GM23338 (cell line): Measurements from ENCODE around the gene DIDO1. TPM values are rescaled to one million over a fixed set of nuclear protein-coding genes. Genes with fewer than 3 reads are reported as not detected.

Experiments used
- ATAC-seq: fragments of 200-7000 bp; cut with Tn5 transposase; 3 replicates; pipeline ENCODE4 v1.9.1; 2020
- DNase-seq: peaks from one replicate; pipeline ENCODE4 v3.0.0-alpha.2; 2015; ENCODE audit warnings: low spot score
- H2AFZ ChIP-seq: fragments of 200-600 bp; sonication (generic); 2 replicates; pipeline ENCODE4 v1.8.0; 2016; ENCODE audit warnings: antibody characterized with exemption, mild to moderate bottlenecking, moderate library complexity
- H3F3A ChIP-seq: fragments of 200-600 bp; sonication (generic); replicated peaks from 2 replicates; pipeline ENCODE4 v1.8.0; 2017; ENCODE audit warnings: antibody characterized with exemption, mixed run types, low read depth
- H3K27ac ChIP-seq: fragments of 200-600 bp; sonication (generic); 2 replicates; pipeline ENCODE4 v1.6.1; 2016; ENCODE audit warnings: low read depth
- H3K27me3 ChIP-seq: fragments of 200-600 bp; sonication (generic); 2 replicates; pipeline ENCODE4 v1.8.0; 2016; ENCODE audit warnings: mild to moderate bottlenecking, mixed run types, moderate library complexity; ENCODE audit not compliant: insufficient read depth
- H3K36me3 ChIP-seq: fragments of 200-600 bp; sonication (generic); 2 replicates; pipeline ENCODE4 v1.8.0; 2016; ENCODE audit warnings: mild to moderate bottlenecking; ENCODE audit not compliant: insufficient read depth
- H3K4me1 ChIP-seq: fragments of 200-600 bp; sonication (generic); 2 replicates; pipeline ENCODE4 v1.8.0; 2016; ENCODE audit warnings: mild to moderate bottlenecking, moderate library complexity; ENCODE audit not compliant: insufficient read depth
- H3K4me2 ChIP-seq: fragments of 200-600 bp; sonication (generic); 2 replicates; pipeline ENCODE4 v1.7.1; 2017; ENCODE audit warnings: mixed run types
- H3K4me3 ChIP-seq: fragments of 200-600 bp; sonication (generic); 2 replicates; pipeline ENCODE4 v1.6.1; 2016; ENCODE audit warnings: mixed run types
- H3K79me2 ChIP-seq: fragments of 200-600 bp; sonication (generic); replicated peaks from 2 replicates; pipeline ENCODE4 v1.8.0; 2017; ENCODE audit warnings: mild to moderate bottlenecking; ENCODE audit not compliant: insufficient read depth
- H3K9me2 ChIP-seq: fragments of 200-600 bp; sonication (generic); 2 replicates; pipeline ENCODE4 v1.8.0; 2017; ENCODE audit not compliant: insufficient read depth
- H4K20me1 ChIP-seq: fragments of 200-600 bp; sonication (generic); replicated peaks from 2 replicates; pipeline ENCODE4 v1.8.0; 2017; ENCODE audit warnings: mild to moderate bottlenecking; ENCODE audit not compliant: insufficient read depth
- H3K27ac Mint-ChIP-seq: 2 replicates; pipeline ENCODE4 v1.8.0; 2020; ENCODE audit warnings: inconsistent platforms, mild to moderate bottlenecking, moderate library complexity, mixed read lengths
- H3K27me3 Mint-ChIP-seq: 3 replicates; pipeline ENCODE4 v1.8.0; 2022; ENCODE audit warnings: low read depth, mild to moderate bottlenecking, moderate library complexity, mixed read lengths, inconsistent platforms; ENCODE audit not compliant: insufficient read depth, poor library complexity
- H3K36me3 Mint-ChIP-seq: 3 replicates; pipeline ENCODE4 v1.8.0; 2021; ENCODE audit warnings: low read depth, mild to moderate bottlenecking, inconsistent platforms, moderate library complexity, mixed read lengths
- H3K4me1 Mint-ChIP-seq: 3 replicates; pipeline ENCODE4 v1.8.0; 2020; ENCODE audit warnings: mild to moderate bottlenecking, inconsistent platforms, mixed read lengths
- H3K4me3 Mint-ChIP-seq: 3 replicates; pipeline ENCODE4 v1.8.0; 2021; ENCODE audit warnings: moderate library complexity, mild to moderate bottlenecking, inconsistent platforms, mixed read lengths
- H3K9me3 Mint-ChIP-seq: 3 replicates; pipeline ENCODE4 v1.8.0; 2020; ENCODE audit warnings: moderate library complexity, mild to moderate bottlenecking, inconsistent platforms, mixed read lengths
- CREB1 ChIP-seq: fragments of 250-450 bp; sonication (Bioruptor Pico); IDR thresholded peaks from 2 replicates; pipeline ENCODE4 v1.5.0; 2020; ENCODE audit warnings: low read depth, mild to moderate bottlenecking, moderate library complexity
- ETS1 ChIP-seq: IDR thresholded peaks from 2 replicates; pipeline ENCODE4 v1.6.1; 2016; ENCODE audit warnings: antibody characterized with exemption
- EZH2 ChIP-seq: fragments of 200-600 bp; sonication (generic); IDR thresholded peaks from one replicate; pipeline ENCODE4 v1.8.0; 2017; ENCODE audit warnings: antibody characterized with exemption, mild to moderate bottlenecking, low read depth; ENCODE audit not compliant: unreplicated experiment
- EZH2phosphoT487 ChIP-seq: fragments of 200-600 bp; sonication (generic); IDR thresholded peaks from one replicate; pipeline ENCODE4 v1.8.1; 2018; ENCODE audit warnings: antibody characterized with exemption; ENCODE audit not compliant: unreplicated experiment
- JUNB ChIP-seq: IDR thresholded peaks from one replicate; pipeline ENCODE4 v1.6.1; 2016; ENCODE audit warnings: antibody characterized with exemption; ENCODE audit not compliant: unreplicated experiment
- NANOG ChIP-seq: IDR thresholded peaks from 2 replicates; pipeline ENCODE4 v1.6.1; 2016; ENCODE audit warnings: antibody characterized with exemption, borderline replicate concordance
- POLR2AphosphoS5 ChIP-seq: IDR thresholded peaks from 2 replicates; pipeline ENCODE4 v1.6.1; 2016; ENCODE audit warnings: antibody characterized with exemption, low read depth
- STAT1 ChIP-seq: IDR thresholded peaks from one replicate; pipeline ENCODE4 v1.6.1; 2016; ENCODE audit warnings: antibody characterized with exemption; ENCODE audit not compliant: unreplicated experiment
- ZNF114 ChIP-seq: fragments of 250-450 bp; sonication (Bioruptor Pico); IDR thresholded peaks from 2 replicates; pipeline ENCODE4 v1.5.0; 2020; ENCODE audit warnings: mild to moderate bottlenecking, moderate library complexity
- ZNF331 ChIP-seq: fragments of 250-450 bp; sonication (Bioruptor Pico); IDR thresholded peaks from 2 replicates; pipeline ENCODE4 v1.5.0; 2020; ENCODE audit warnings: low read depth, mild to moderate bottlenecking, moderate library complexity
- ZNF462 ChIP-seq: fragments of 250-450 bp; sonication (Bioruptor Pico); IDR thresholded peaks from 2 replicates; pipeline ENCODE4 v1.5.0; 2020; ENCODE audit warnings: mild to moderate bottlenecking, moderate library complexity
- polyA plus RNA-seq: library from polyadenylated mRNA; unstranded; fragments of >200 nt; fragmentation: Nextera tagmentation; extraction: Ambion mirVana; gene quantifications from 2 replicates; pipeline ENCODE4 v1.2.1, GENCODE V29; 2016
- total RNA-seq: library from RNA; depleted of rRNA; stranded (reverse); fragments of >200 nt; shearing (Covaris generic); gene quantifications from 2 replicates; pipeline ENCODE4 v1.2.3, GENCODE V29; 2014
- TF ChIP-seq, protein P1 (sequence below), 2 experiments: fragments of 200-600 bp in 1 of 2; sonication (generic) in 1 of 2; conservative IDR thresholded peaks; 2 replicates each; pipeline versions ENCODE4 v1.5.1 to v1.6.1; 2016 to 2017; ENCODE audit warnings: antibody characterized with exemption in 2 of 2, low read depth in 2 of 2, mild to moderate bottlenecking in 2 of 2, moderate library complexity in 1 of 2
- TF ChIP-seq, protein P2 (sequence below): IDR thresholded peaks from one replicate; pipeline ENCODE4 v1.6.1; 2018; ENCODE audit warnings: antibody characterized with exemption; ENCODE audit not compliant: unreplicated experiment

DIDO1 gene
- total and polyA plus RNA-seq, 2 experiments from 2014 or later = 72.4 to 162 TPM

DNA sequence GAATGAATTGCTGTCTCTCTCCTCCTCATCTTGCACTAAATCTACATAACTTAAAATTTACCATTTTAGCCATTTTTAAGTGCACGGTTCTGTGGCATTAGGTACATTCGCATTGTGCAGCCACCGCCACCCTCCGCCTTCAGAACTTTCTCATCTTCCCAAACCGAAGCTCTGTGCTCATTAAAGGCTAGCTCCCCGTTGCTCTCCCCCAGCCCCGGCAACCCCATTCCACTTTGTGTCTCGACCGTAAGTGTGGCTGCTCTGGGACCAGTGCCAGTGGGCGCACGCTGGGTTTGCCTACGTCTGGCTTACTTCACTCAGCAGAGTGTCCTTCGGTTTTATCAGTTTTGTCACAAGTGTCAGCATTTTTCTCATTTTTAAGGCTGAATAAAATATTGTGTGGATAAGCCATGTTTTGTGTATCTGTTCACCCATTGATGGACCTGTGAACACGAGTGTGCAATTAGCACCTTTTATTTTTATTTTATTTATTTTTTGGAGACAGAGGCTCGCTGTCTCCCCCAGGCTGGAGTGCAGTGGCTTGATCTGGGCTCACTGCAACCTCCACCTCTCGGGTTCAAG is 43.0 kb upstream of the DIDO1 start:
- H4K20me1 ChIP-seq = no peaks in the 10 kb centered on the region
- no peak for DNase-seq
- H3K36me3 ChIP-seq = no peaks in the 10 kb centered on the region
- no peak overlapping the region for H3K27ac ChIP-seq
- no peaks in the 10 kb centered on the region for H3K9me2 ChIP-seq
- peaks cover 9% of the 10 kb centered on the region for H3F3A ChIP-seq
- ATAC-seq = no peak
- H3K4me1 Mint-ChIP-seq = peaks cover 19% of the 10 kb centered on the region
- H3K27me3 ChIP-seq = peaks cover 19% of the 10 kb centered on the region
- TF ChIP-seq CREB1 (CRISPR knock-in tag) (no peak), JUNB (no peak), POLR2AphosphoS5 (no peak), ZNF331 (CRISPR knock-in tag) (no peak), EZH2phosphoT487 (no peak), ZNF114 (CRISPR knock-in tag) (no peak), EZH2 (no peak), ETS1 (no peak), ZNF462 (CRISPR knock-in tag) (no peak), STAT1 (no peak), NANOG (no peak)
- TF ChIP-seq, protein P1, sequence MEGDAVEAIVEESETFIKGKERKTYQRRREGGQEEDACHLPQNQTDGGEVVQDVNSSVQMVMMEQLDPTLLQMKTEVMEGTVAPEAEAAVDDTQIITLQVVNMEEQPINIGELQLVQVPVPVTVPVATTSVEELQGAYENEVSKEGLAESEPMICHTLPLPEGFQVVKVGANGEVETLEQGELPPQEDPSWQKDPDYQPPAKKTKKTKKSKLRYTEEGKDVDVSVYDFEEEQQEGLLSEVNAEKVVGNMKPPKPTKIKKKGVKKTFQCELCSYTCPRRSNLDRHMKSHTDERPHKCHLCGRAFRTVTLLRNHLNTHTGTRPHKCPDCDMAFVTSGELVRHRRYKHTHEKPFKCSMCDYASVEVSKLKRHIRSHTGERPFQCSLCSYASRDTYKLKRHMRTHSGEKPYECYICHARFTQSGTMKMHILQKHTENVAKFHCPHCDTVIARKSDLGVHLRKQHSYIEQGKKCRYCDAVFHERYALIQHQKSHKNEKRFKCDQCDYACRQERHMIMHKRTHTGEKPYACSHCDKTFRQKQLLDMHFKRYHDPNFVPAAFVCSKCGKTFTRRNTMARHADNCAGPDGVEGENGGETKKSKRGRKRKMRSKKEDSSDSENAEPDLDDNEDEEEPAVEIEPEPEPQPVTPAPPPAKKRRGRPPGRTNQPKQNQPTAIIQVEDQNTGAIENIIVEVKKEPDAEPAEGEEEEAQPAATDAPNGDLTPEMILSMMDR (conservative IDR thresholded peaks at IDR 0.05; ENCODE audit: low read depth in 2 of 2) = no peak
- TF ChIP-seq, protein P2, sequence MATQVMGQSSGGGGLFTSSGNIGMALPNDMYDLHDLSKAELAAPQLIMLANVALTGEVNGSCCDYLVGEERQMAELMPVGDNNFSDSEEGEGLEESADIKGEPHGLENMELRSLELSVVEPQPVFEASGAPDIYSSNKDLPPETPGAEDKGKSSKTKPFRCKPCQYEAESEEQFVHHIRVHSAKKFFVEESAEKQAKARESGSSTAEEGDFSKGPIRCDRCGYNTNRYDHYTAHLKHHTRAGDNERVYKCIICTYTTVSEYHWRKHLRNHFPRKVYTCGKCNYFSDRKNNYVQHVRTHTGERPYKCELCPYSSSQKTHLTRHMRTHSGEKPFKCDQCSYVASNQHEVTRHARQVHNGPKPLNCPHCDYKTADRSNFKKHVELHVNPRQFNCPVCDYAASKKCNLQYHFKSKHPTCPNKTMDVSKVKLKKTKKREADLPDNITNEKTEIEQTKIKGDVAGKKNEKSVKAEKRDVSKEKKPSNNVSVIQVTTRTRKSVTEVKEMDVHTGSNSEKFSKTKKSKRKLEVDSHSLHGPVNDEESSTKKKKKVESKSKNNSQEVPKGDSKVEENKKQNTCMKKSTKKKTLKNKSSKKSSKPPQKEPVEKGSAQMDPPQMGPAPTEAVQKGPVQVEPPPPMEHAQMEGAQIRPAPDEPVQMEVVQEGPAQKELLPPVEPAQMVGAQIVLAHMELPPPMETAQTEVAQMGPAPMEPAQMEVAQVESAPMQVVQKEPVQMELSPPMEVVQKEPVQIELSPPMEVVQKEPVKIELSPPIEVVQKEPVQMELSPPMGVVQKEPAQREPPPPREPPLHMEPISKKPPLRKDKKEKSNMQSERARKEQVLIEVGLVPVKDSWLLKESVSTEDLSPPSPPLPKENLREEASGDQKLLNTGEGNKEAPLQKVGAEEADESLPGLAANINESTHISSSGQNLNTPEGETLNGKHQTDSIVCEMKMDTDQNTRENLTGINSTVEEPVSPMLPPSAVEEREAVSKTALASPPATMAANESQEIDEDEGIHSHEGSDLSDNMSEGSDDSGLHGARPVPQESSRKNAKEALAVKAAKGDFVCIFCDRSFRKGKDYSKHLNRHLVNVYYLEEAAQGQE = no peak
- no peak overlapping the region for H2AFZ ChIP-seq
- H3K79me2 ChIP-seq = no peaks in the 10 kb centered on the region
- no peaks in the 10 kb centered on the region; the same call in 2 of the 3 replicates for H3K36me3 Mint-ChIP-seq
- H3K27ac Mint-ChIP-seq = no peak overlapping the region
- no peak overlapping the region for H3K4me3 ChIP-seq
- peaks cover 2% of the 10 kb centered on the region; the same call in 2 of the 3 replicates for H3K9me3 Mint-ChIP-seq
- H3K27me3 Mint-ChIP-seq = peaks cover 38% of the 10 kb centered on the region
- H3K4me2 ChIP-seq = no peak overlapping the region
- H3K4me3 Mint-ChIP-seq = no peak overlapping the region
- H3K4me1 ChIP-seq = peaks cover 17% of the 10 kb centered on the region
